Gastroesophageal sphincter (tissue), 4 donors: ENCODE data around the gene NFAT5. TPM values are rescaled to one million over a fixed set of nuclear protein-coding genes. Genes with fewer than 3 reads are reported as not detected.

Source experiments
- ATAC-seq: fragments of 150-250 bp; one replicate; pipeline ENCODE4 v1.9.1; 2016; ENCODE audit warnings: mild to moderate bottlenecking, moderate library complexity
- H3K27ac ChIP-seq, 4 donors: fragments of 200-600 bp; sonication (generic) in 3 of 4; 1 replicate in 3 of 4; 2 replicates in 1 of 4; pipeline ENCODE4 v1.5.1; 2016 to 2019
- H3K27me3 ChIP-seq: fragments of 200-600 bp; sonication (generic); one replicate; pipeline ENCODE4 v1.5.1; 2019
- H3K36me3 ChIP-seq, 2 donors: fragments of 200-600 bp; sonication (generic); one replicate each; pipeline ENCODE4 v1.5.1; 2019; ENCODE audit warnings: control low read depth in 1 of 2
- H3K4me1 ChIP-seq, 3 donors: fragments of 200-600 bp; sonication (generic); 1 replicate in 2 of 3; 2 replicates in 1 of 3; pipeline ENCODE4 v1.5.1; 2016 to 2019; ENCODE audit warnings: control low read depth in 2 of 3
- H3K4me3 ChIP-seq, 2 donors: fragments of 200-600 bp; sonication (generic); one replicate each; pipeline ENCODE4 v1.5.1; 2019; ENCODE audit warnings: mild to moderate bottlenecking in 1 of 2, moderate library complexity in 1 of 2
- H3K9me3 ChIP-seq, 3 donors: fragments of 200-600 bp; sonication (generic); one replicate each; pipeline ENCODE4 v1.5.1; 2017 to 2019; ENCODE audit warnings: control low read depth in 2 of 3
- CTCF ChIP-seq, 4 experiments: fragments of 200-600 bp in 2 of 4; fragments of 450-650 bp in 2 of 4; sonication (generic) in 1 of 4; IDR thresholded peaks; one replicate each; pipeline ENCODE4 v1.5.1; 2017 to 2019; ENCODE audit warnings: antibody characterized with exemption in 4 of 4, mild to moderate bottlenecking in 2 of 4, moderate library complexity in 2 of 4
- EP300 ChIP-seq: sonication (generic); formaldehyde crosslinking; IDR thresholded peaks from one replicate; pipeline ENCODE4 v1.6.1; 2017; ENCODE audit warnings: antibody characterized with exemption, mild to moderate bottlenecking
- POLR2A ChIP-seq, 2 donors: fragments of 450-650 bp; IDR thresholded peaks; one replicate each; pipeline ENCODE4 v1.6.1; 2017; ENCODE audit warnings: antibody characterized with exemption in 2 of 2, mild to moderate bottlenecking in 2 of 2, moderate library complexity in 1 of 2
- POLR2AphosphoS5 ChIP-seq: sonication (generic); formaldehyde crosslinking; IDR thresholded peaks from one replicate; pipeline ENCODE4 v1.6.1; 2017; ENCODE audit warnings: antibody characterized with exemption
- WGBS, 2 donors: methylation state at CpG; one replicate each; pipeline ENCODE4 v1.1.5; 2018; ENCODE audit warnings: low coverage in 1 of 2; 5-methylcytosine and 5-hydroxymethylcytosine counted together
- total RNA-seq, 4 donors: library from RNA; depleted of rRNA; stranded (reverse); fragments of >200 nt; gene quantifications; one replicate each; pipeline ENCODE4 v1.1.0, GENCODE V29; 2016

Gene NFAT5
- total RNA-seq, 4 donors from 2014 or later: 43.8 to 79.1 (median 59.5) TPM

GRCh38 chr16:69596801-69597200, 31.0 kb downstream of the NFAT5 start:
- no peak for TF ChIP-seq EP300
- TF ChIP-seq POLR2A (IDR thresholded peaks at IDR 0.05): no peak
- Histone ChIP-seq H3K27ac (no peak overlapping the region), H3K9me3 (no peaks in the 10 kb centered on the region), H3K4me1 (peaks cover 0 to 82% (median 10%) of the 10 kb centered on the region in 3 donors), H3K4me3 (no peak overlapping the region), H3K36me3 (no peaks in the 10 kb centered on the region), H3K27me3 (no peaks in the 10 kb centered on the region)
- ATAC-seq: no peak

GRCh38 chr16:69598045-69598444, 32.3 kb downstream of the NFAT5 start:
- H3K27me3 ChIP-seq: no peaks in the 10 kb centered on the region
- no peaks in the 10 kb centered on the region for H3K36me3 ChIP-seq
- H3K27ac ChIP-seq: no peak overlapping the region
- H3K4me1 ChIP-seq: peaks cover 0 to 82% (median 10%) of the 10 kb centered on the region in 3 donors
- no peak for ATAC-seq
- no peak for TF ChIP-seq CTCF (IDR thresholded peaks at IDR 0.05)
- no peak for TF ChIP-seq EP300
- H3K9me3 ChIP-seq: no peaks in the 10 kb centered on the region
- WGBS, 2 donors: 73 to 86% methylated on average over 3 to 5 of the region's 5 CpGs
- no peak overlapping the region for H3K4me3 ChIP-seq

GRCh38 chr16:69599731-69600130, 34.0 kb downstream of the NFAT5 start:
- Histone ChIP-seq H3K9me3 (no peaks in the 10 kb centered on the region), H3K27me3 (no peaks in the 10 kb centered on the region), H3K36me3 (no peaks in the 10 kb centered on the region), H3K4me3 (no peak overlapping the region), H3K27ac (no peak overlapping the region), H3K4me1 (peaks cover 0 to 67% (median 8%) of the 10 kb centered on the region in 3 donors)
- no peak for TF ChIP-seq POLR2A (IDR thresholded peaks at IDR 0.05)
- no peak for TF ChIP-seq POLR2AphosphoS5
- TF ChIP-seq EP300: no peak
- TF ChIP-seq CTCF (IDR thresholded peaks at IDR 0.05): no peak
- WGBS, 2 donors: 78 to 86% methylated on average over 1 of the region's 1 CpG
- no peak for ATAC-seq

GRCh38 chr16:69600202-69600601, 34.4 kb downstream of the NFAT5 start:
- no peak for TF ChIP-seq POLR2A (IDR thresholded peaks at IDR 0.05)
- TF ChIP-seq EP300: no peak
- no peak for TF ChIP-seq CTCF (IDR thresholded peaks at IDR 0.05)
- no peak for TF ChIP-seq POLR2AphosphoS5
- Histone ChIP-seq H3K27me3 (no peaks in the 10 kb centered on the region), H3K4me1 (peaks cover 0 to 62% (median 3%) of the 10 kb centered on the region in 3 donors), H3K36me3 (no peaks in the 10 kb centered on the region), H3K9me3 (no peaks in the 10 kb centered on the region), H3K27ac (no peak overlapping the region), H3K4me3 (no peak overlapping the region)
- ATAC-seq: no peak

- H3K27ac ChIP-seq: no peak overlapping the region
- no peaks in the 10 kb centered on the region for H3K36me3 ChIP-seq
- ATAC-seq: no peak
- no peak for TF ChIP-seq CTCF (IDR thresholded peaks at IDR 0.05)
- TF ChIP-seq EP300: no peak
- no peak for TF ChIP-seq POLR2AphosphoS5
- no peak for TF ChIP-seq POLR2A (IDR thresholded peaks at IDR 0.05)
- H3K9me3 ChIP-seq: no peaks in the 10 kb centered on the region
- no peaks in the 10 kb centered on the region for H3K27me3 ChIP-seq
- no peak overlapping the region for H3K4me3 ChIP-seq
- WGBS, 2 donors: 84 to 92% methylated on average over 6 of the region's 6 CpGs
- peaks cover 0 to 51% (median 2%) of the 10 kb centered on the region in 3 donors for H3K4me1 ChIP-seq
These were observed 35.5 kb downstream of the NFAT5 start for GRCh38 chr16:69601250-69601649.

- no peaks in the 10 kb centered on the region for H3K9me3 ChIP-seq
- H3K36me3 ChIP-seq: peaks cover 0 to 3% of the 10 kb centered on the region in 2 donors
- no peak for ATAC-seq
- H3K27me3 ChIP-seq: no peaks in the 10 kb centered on the region
- no peak overlapping the region for H3K4me3 ChIP-seq
- no peak overlapping the region for H3K27ac ChIP-seq
- peaks cover 4 to 52% (median 5%) of the 10 kb centered on the region in 3 donors for H3K4me1 ChIP-seq
- no peak for TF ChIP-seq EP300
- TF ChIP-seq POLR2AphosphoS5: no peak
- no peak for TF ChIP-seq POLR2A (IDR thresholded peaks at IDR 0.05)
- TF ChIP-seq CTCF (IDR thresholded peaks at IDR 0.05): no peak
These were observed 41.2 kb downstream of the NFAT5 start for GRCh38 chr16:69606985-69607384.
